Measurements from ENCODE around the gene AGR3. TPM values are rescaled to one million over a fixed set of nuclear protein-coding genes. Genes with fewer than 3 reads are reported as not detected.

Gene AGR3
- total and polyA plus RNA-seq, 2 donors (not counting 3 experiments of a cell fraction or from before 2014, with no cell fraction given) = not detected

DNA sequence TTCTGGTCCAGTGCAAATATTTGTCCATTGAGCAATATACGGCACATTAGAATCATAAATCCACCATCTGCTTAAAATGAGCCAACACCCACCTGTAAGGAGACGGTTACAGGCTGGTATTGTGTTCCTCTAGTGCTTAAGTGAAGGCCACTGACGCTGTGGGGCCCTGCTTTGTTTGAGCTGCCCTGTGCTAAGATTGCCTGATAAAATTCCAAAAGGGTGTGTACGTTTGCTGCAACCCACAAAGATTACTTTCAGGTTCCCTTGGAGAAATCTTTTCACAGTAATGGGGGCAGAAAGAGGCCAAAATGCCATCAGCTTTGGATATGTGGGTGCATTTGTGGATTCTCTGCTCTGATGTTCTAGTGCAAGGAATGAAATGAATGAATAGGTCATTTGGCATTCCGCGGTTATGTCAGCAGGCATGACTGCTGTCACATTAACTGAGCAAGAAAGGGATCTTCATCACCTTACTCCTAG, 34.4 kb downstream of the AGR3 start:
- TF ChIP-seq JUN (IDR thresholded peaks at IDR 0.05; ENCODE audit: borderline replicate concordance, insufficient read depth, insufficient read length, low read depth) = no peak
- TF ChIP-seq, protein P1, sequence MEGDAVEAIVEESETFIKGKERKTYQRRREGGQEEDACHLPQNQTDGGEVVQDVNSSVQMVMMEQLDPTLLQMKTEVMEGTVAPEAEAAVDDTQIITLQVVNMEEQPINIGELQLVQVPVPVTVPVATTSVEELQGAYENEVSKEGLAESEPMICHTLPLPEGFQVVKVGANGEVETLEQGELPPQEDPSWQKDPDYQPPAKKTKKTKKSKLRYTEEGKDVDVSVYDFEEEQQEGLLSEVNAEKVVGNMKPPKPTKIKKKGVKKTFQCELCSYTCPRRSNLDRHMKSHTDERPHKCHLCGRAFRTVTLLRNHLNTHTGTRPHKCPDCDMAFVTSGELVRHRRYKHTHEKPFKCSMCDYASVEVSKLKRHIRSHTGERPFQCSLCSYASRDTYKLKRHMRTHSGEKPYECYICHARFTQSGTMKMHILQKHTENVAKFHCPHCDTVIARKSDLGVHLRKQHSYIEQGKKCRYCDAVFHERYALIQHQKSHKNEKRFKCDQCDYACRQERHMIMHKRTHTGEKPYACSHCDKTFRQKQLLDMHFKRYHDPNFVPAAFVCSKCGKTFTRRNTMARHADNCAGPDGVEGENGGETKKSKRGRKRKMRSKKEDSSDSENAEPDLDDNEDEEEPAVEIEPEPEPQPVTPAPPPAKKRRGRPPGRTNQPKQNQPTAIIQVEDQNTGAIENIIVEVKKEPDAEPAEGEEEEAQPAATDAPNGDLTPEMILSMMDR (IDR thresholded peaks at IDR 0.05; ENCODE audit: extremely low read depth in 1 of 2, insufficient read depth in 1 of 2, low read depth in 1 of 2, low read length in 2 of 2) = no peak
- TF ChIP-seq, protein P2, sequence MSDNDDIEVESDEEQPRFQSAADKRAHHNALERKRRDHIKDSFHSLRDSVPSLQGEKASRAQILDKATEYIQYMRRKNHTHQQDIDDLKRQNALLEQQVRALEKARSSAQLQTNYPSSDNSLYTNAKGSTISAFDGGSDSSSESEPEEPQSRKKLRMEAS (IDR thresholded peaks at IDR 0.05; ENCODE audit: insufficient read depth, insufficient read length) = no peak
- no peak for TF ChIP-seq GATA2 (IDR thresholded peaks at IDR 0.05; ENCODE audit: insufficient read depth, insufficient read length, low read depth, low read length)
- no peak for TF ChIP-seq MYC (IDR thresholded peaks at IDR 0.05; ENCODE audit: low read depth, low read length)
- no peak for TF ChIP-seq POLR2AphosphoS5 (IDR thresholded peaks at IDR 0.05; ENCODE audit: insufficient read depth, low read depth, low read length)
- no peak for TF ChIP-seq POLR2A (IDR thresholded peaks at IDR 0.05; ENCODE audit: low read depth, low read length)
- no peak for TF ChIP-seq EZH2 (IDR thresholded peaks at IDR 0.05; ENCODE audit: borderline replicate concordance, low read depth, low read length, severe bottlenecking)
- no peak for TF ChIP-seq FOS (IDR thresholded peaks at IDR 0.05; ENCODE audit: borderline replicate concordance, insufficient read depth, low read length)
- H3K4me1 ChIP-seq (ENCODE audit: control insufficient read depth, extremely low read depth, insufficient read depth, low read length) = peaks cover 10% of the 10 kb centered on the region
- FAIRE-seq = no peak
- H3K9me3 ChIP-seq (replicated peaks; ENCODE audit: control insufficient read depth, insufficient read depth, low read length) = no peaks in the 10 kb centered on the region
- dilution Hi-C loops (cut with MboI; ENCODE audit: extremely low pct_ligation_motif_present, low sequenced_read_pairs) = no loop called here
- H3K4me2 ChIP-seq (ENCODE audit: insufficient read depth, low read length) = no peak overlapping the region
- no peak overlapping the region for H3K9ac ChIP-seq (replicated peaks; ENCODE audit: extremely low read depth, insufficient read depth, low read length)
- no peaks in the 10 kb centered on the region for H3K36me3 ChIP-seq (ENCODE audit: control insufficient read depth in 2 of 2, extremely low read depth in 1 of 2, insufficient read depth in 2 of 2, low read length in 2 of 2)
- peaks cover 0 to 1% of the 10 kb centered on the region in 2 experiments for H3K27me3 ChIP-seq (ENCODE audit: control insufficient read depth in 2 of 2, insufficient read depth in 2 of 2, low read length in 2 of 2)
- no peak overlapping the region for H2AFZ ChIP-seq (ENCODE audit: low read depth, low read length)
- H3K9me1 ChIP-seq (replicated peaks; ENCODE audit: control insufficient read depth, extremely low read depth, insufficient read depth, low read length) = no peaks in the 10 kb centered on the region
- ChIA-PET CTCF (no interaction called here), POLR2A (no interaction called here)
- intact Hi-C loops (cut with micrococcal nuclease) = no loop called here
- no peak overlapping the region for H3K27ac ChIP-seq (ENCODE audit: insufficient read depth, low read depth, low read length)
- no peak for DNase-seq (ENCODE audit: low read depth, low spot score)
- H3K4me3 ChIP-seq (replicated peaks in 1 of 3; ENCODE audit: insufficient read depth in 1 of 3, low read depth in 1 of 3, low read length in 3 of 3) = no peak overlapping the region
- no TSS peak for BruUV-seq (replicated peaks)
- no peaks in the 10 kb centered on the region for H4K20me1 ChIP-seq (replicated peaks; ENCODE audit: control insufficient read depth, extremely low read depth, insufficient read depth, low read length)
- no peaks in the 10 kb centered on the region for H3K79me2 ChIP-seq (ENCODE audit: control insufficient read depth, insufficient read depth, low read length)

Measured in endothelial cell of umbilical vein (primary cell).